SK-N-MC (cell line): ENCODE data around the gene AMBRA1.

Experiments
- EZH2 ChIP-seq: fragments of 200-600 bp; sonication (generic); IDR thresholded peaks from one replicate; pipeline ENCODE4 v1.6.1; 2017; ENCODE audit warnings: antibody characterized with exemption
- POLR2AphosphoS5 ChIP-seq: IDR thresholded peaks from 2 replicates; pipeline ENCODE4 v1.6.1; 2012; ENCODE audit warnings: mild to moderate bottlenecking, low read depth, low read length, borderline replicate concordance

DNA sequence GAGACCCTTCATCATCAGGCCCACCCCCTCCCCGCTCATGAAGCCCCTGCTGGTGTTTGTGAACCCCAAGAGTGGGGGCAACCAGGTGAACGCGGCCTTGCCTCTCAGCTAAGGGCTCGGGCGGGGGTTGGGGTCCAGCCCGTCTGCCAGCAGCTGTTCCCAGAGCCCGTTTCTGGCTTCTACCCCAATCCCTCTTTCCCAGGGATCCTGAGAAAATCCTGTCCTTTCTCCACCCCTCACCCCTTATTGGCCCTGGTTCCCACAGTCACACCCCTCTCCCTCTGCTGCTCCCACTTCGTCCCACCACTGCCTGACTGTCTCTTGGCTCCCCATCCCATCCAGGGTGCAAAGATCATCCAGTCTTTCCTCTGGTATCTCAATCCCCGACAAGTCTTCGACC, 221.7 kb downstream of the AMBRA1 start:
- TF ChIP-seq POLR2AphosphoS5 (no peak), EZH2 (no peak)
